HEK293T (cell line): Measurements from ENCODE around the gene MYH14.

Experiments
- CTCF ChIA-PET: fragments of 350-600 bp; formaldehyde crosslinking; extraction: SDS; loops from one replicate; lab custom pipeline; 2021; ENCODE audit warnings: antibody characterized with exemption, inconsistent platforms; lab: Yijun Ruan, JAX
- POLR2A ChIA-PET: fragments of 350-600 bp; formaldehyde crosslinking; extraction: SDS; loops from one replicate; lab custom pipeline; 2020; ENCODE audit warnings: antibody characterized with exemption, inconsistent platforms; lab: Yijun Ruan, JAX
- DNase-seq: peaks from one replicate; pipeline ENCODE4 v3.0.0; 2012; ENCODE audit warnings: mixed read lengths; ENCODE audit errors: extremely low spot score
- ARNT ChIP-seq: fragments of 450-650 bp; IDR thresholded peaks from 2 replicates; pipeline ENCODE4 v1.6.1; 2017; ENCODE audit warnings: mild to moderate bottlenecking
- BHLHE40 ChIP-seq: fragments of 450-650 bp; IDR thresholded peaks from 2 replicates; pipeline ENCODE4 v1.6.1; 2016; ENCODE audit warnings: mild to moderate bottlenecking, moderate library complexity, borderline replicate concordance
- CTBP1 ChIP-seq: fragments of 450-650 bp; IDR thresholded peaks from 2 replicates; pipeline ENCODE4 v1.6.1; 2016; ENCODE audit warnings: borderline replicate concordance
- ELF4 ChIP-seq: fragments of 450-650 bp; IDR thresholded peaks from 2 replicates; pipeline ENCODE4 v1.6.1; 2017; ENCODE audit warnings: antibody characterized with exemption
- FOXA1 ChIP-seq: fragments of 450-650 bp; IDR thresholded peaks from 2 replicates; pipeline ENCODE4 v1.6.1; 2016; ENCODE audit warnings: mild to moderate bottlenecking
- FOXK2 ChIP-seq: fragments of 450-650 bp; IDR thresholded peaks from 2 replicates; pipeline ENCODE4 v1.6.1; 2016; ENCODE audit warnings: mild to moderate bottlenecking
- FOXM1 ChIP-seq: fragments of 450-650 bp; IDR thresholded peaks from 2 replicates; pipeline ENCODE4 v1.6.1; 2017; ENCODE audit warnings: mild to moderate bottlenecking, borderline replicate concordance
- HDGF ChIP-seq: fragments of 450-650 bp; IDR thresholded peaks from 2 replicates; pipeline ENCODE4 v1.6.1; 2017; ENCODE audit warnings: antibody characterized with exemption, borderline replicate concordance
- L3MBTL2 ChIP-seq: fragments of 450-650 bp; conservative IDR thresholded peaks from 2 replicates; pipeline ENCODE4 v1.6.1; 2016; ENCODE audit warnings: mild to moderate bottlenecking
- LEF1 ChIP-seq: fragments of 450-650 bp; IDR thresholded peaks from 2 replicates; pipeline ENCODE4 v1.6.1; 2017; ENCODE audit warnings: mild to moderate bottlenecking, borderline replicate concordance
- NFRKB ChIP-seq: fragments of 450-650 bp; IDR thresholded peaks from 2 replicates; pipeline ENCODE4 v1.6.1; 2016; ENCODE audit warnings: mild to moderate bottlenecking, moderate library complexity
- PKNOX1 ChIP-seq: fragments of 450-650 bp; IDR thresholded peaks from 2 replicates; pipeline ENCODE4 v1.6.1; 2016
- SP1 ChIP-seq: fragments of 450-650 bp; IDR thresholded peaks from 2 replicates; pipeline ENCODE4 v1.6.1; 2017
- SUZ12 ChIP-seq: fragments of 450-650 bp; IDR thresholded peaks from 2 replicates; pipeline ENCODE4 v1.6.1; 2016; ENCODE audit warnings: mild to moderate bottlenecking
- TARDBP ChIP-seq: fragments of 450-650 bp; IDR thresholded peaks from 2 replicates; pipeline ENCODE4 v1.6.1; 2016
- ZNF384 ChIP-seq: fragments of 450-650 bp; IDR thresholded peaks from 2 replicates; pipeline ENCODE4 v1.6.1; 2016

The MYH14 gene

GRCh38 chr19:50266041-50266440 is 62.6 kb downstream of the MYH14 start:
- ChIA-PET CTCF (interaction anchor here (1.2 kb wide), 1 partner anchor 12 kb away, joined by 3 read pairs; no protein-coding TSS in a partner anchor), POLR2A (no interaction called here)
- no peak for DNase-seq
- no peak for TF ChIP-seq PKNOX1
- TF ChIP-seq FOXK2: no peak
- no peak for TF ChIP-seq BHLHE40
- TF ChIP-seq CTBP1: no peak
- TF ChIP-seq HDGF: no peak
- TF ChIP-seq ELF4: no peak
- no peak for TF ChIP-seq ZNF384
- TF ChIP-seq FOXA1: no peak
- TF ChIP-seq FOXM1: no peak
- no peak for TF ChIP-seq SP1
- TF ChIP-seq L3MBTL2: no peak

GRCh38 chr19:50266896-50267295 is 63.5 kb downstream of the MYH14 start:
- no peak for TF ChIP-seq ZNF384
- no peak for TF ChIP-seq HDGF
- no peak for TF ChIP-seq NFRKB
- no peak for TF ChIP-seq PKNOX1
- no peak for TF ChIP-seq LEF1
- no peak for TF ChIP-seq ELF4
- no peak for TF ChIP-seq FOXK2
- TF ChIP-seq FOXA1: no peak
- TF ChIP-seq CTBP1: no peak
- no peak for TF ChIP-seq L3MBTL2
- TF ChIP-seq FOXM1: no peak
- TF ChIP-seq SUZ12: no peak
- TF ChIP-seq SP1: no peak
- TF ChIP-seq ARNT: no peak
- no peak for TF ChIP-seq BHLHE40
- no peak for TF ChIP-seq TARDBP
- peak; percentile 56 for DNase-seq
- ChIA-PET CTCF (interaction anchor here (0.9 to 1.1 kb wide), 2 partner anchors 9 to 119 kb away, joined by 4 to 5 read pairs; no protein-coding TSS in a partner anchor), POLR2A (no interaction called here)

- TF ChIP-seq ELF4: no peak
- no peak for TF ChIP-seq FOXK2
- TF ChIP-seq LEF1: no peak
- no peak for TF ChIP-seq FOXA1
- no peak for TF ChIP-seq L3MBTL2
- no peak for TF ChIP-seq HDGF
- TF ChIP-seq NFRKB: no peak
- no peak for TF ChIP-seq SUZ12
- ChIA-PET POLR2A (interaction anchor here (1.1 kb wide), 1 partner anchor 65 kb away, joined by 3 read pairs; no protein-coding TSS in a partner anchor), CTCF (no interaction called here)
- no peak for DNase-seq
Measured at GRCh38 chr19:50268041-50268440, 64.6 kb downstream of the MYH14 start.

GRCh38 chr19:50268501-50268900 is 65.1 kb downstream of the MYH14 start:
- ChIA-PET CTCF (interaction anchor here (0.6 kb wide), 1 partner anchor 42 kb away, joined by 4 read pairs; no protein-coding TSS in a partner anchor), POLR2A (interaction anchor here (1.1 kb wide), 1 partner anchor 65 kb away, joined by 3 read pairs; no protein-coding TSS in a partner anchor)
- TF ChIP-seq ZNF384 (no peak), FOXM1 (no peak), BHLHE40 (no peak), L3MBTL2 (no peak), SUZ12 (no peak), NFRKB (no peak), PKNOX1 (no peak), CTBP1 (no peak), ARNT (no peak), FOXK2 (no peak)
- no peak for DNase-seq

GRCh38 chr19:50269653-50270052 is 66.2 kb downstream of the MYH14 start:
- ChIA-PET POLR2A (no interaction called here), CTCF (no interaction called here)
- DNase-seq: no peak
- TF ChIP-seq FOXM1: no peak
- TF ChIP-seq PKNOX1: no peak
- TF ChIP-seq SP1: no peak
- no peak for TF ChIP-seq ELF4
- no peak for TF ChIP-seq FOXA1
- no peak for TF ChIP-seq TARDBP

- POLR2A ChIA-PET: no interaction called here
- DNase-seq: no peak
- CTCF ChIA-PET: no interaction called here
- TF ChIP-seq BHLHE40 (no peak), LEF1 (no peak), TARDBP (no peak), NFRKB (no peak), CTBP1 (no peak), PKNOX1 (no peak)
Measured at GRCh38 chr19:50272263-50272897, 69.0 kb downstream of the MYH14 start.
